Loucy (cell line): ENCODE measurements around the gene GNAT2.
A peak's percentile ranks its signal among the peaks of the same experiment; 100 is the strongest.

Experiments
- H2AFZ ChIP-seq: fragments of 200-600 bp; sonication (generic); 2 replicates; pipeline ENCODE4 v1.6.0; 2016; ENCODE audit warnings: antibody characterized with exemption, mild to moderate bottlenecking, low read length, moderate library complexity
- H3F3A ChIP-seq: fragments of 200-600 bp; 2 replicates; pipeline ENCODE4 v1.6.0; 2016; ENCODE audit warnings: antibody characterized with exemption, low read depth, mild to moderate bottlenecking
- H3K27me3 ChIP-seq: fragments of 200-600 bp; sonication (generic); 2 replicates; pipeline ENCODE4 v1.6.1; 2014; ENCODE audit warnings: low read length, mild to moderate bottlenecking; ENCODE audit not compliant: insufficient read depth, poor library complexity, severe bottlenecking
- H3K36me3 ChIP-seq: fragments of 200-600 bp; sonication (generic); 2 replicates; pipeline ENCODE4 v1.6.1; 2016; ENCODE audit warnings: low read length; ENCODE audit not compliant: insufficient read depth
- H3K4me1 ChIP-seq: fragments of 200-600 bp; sonication (generic); 2 replicates; pipeline ENCODE4 v1.5.1; 2014; ENCODE audit warnings: low read length, mild to moderate bottlenecking; ENCODE audit not compliant: insufficient read depth, poor library complexity, severe bottlenecking
- H3K4me2 ChIP-seq: fragments of 200-600 bp; sonication (generic); 2 replicates; pipeline ENCODE4 v1.6.0; 2014; ENCODE audit warnings: antibody characterized with exemption, low read length, low read depth, mild to moderate bottlenecking; ENCODE audit not compliant: poor library complexity, severe bottlenecking
- H3K4me3 ChIP-seq: fragments of 200-600 bp; sonication (generic); 2 replicates; pipeline ENCODE4 v1.5.1; 2014; ENCODE audit warnings: low read length, mild to moderate bottlenecking, mixed read lengths; ENCODE audit not compliant: poor library complexity, severe bottlenecking
- H3K79me2 ChIP-seq: fragments of 200-600 bp; sonication (generic); 2 replicates; pipeline ENCODE4 v1.6.1; 2014; ENCODE audit warnings: low read length; ENCODE audit not compliant: insufficient read depth
- H3K9ac ChIP-seq: fragments of 200-600 bp; sonication (generic); 2 replicates; pipeline ENCODE4 v1.6.0; 2014; ENCODE audit warnings: mild to moderate bottlenecking, low read depth, low read length, moderate library complexity; ENCODE audit not compliant: poor library complexity, severe bottlenecking
- H3K9me2 ChIP-seq: fragments of 200-600 bp; sonication (generic); replicated peaks from 2 replicates; pipeline ENCODE4 v1.6.1; 2016; ENCODE audit warnings: low read depth, low read length, mixed read lengths
- H3K9me3 ChIP-seq: fragments of 200-600 bp; sonication (generic); 2 replicates; pipeline ENCODE4 v1.6.1; 2014; ENCODE audit warnings: mild to moderate bottlenecking, antibody characterized with exemption, low read length, low read depth; ENCODE audit not compliant: insufficient read depth
- H4K20me1 ChIP-seq: fragments of 200-600 bp; sonication (generic); 2 replicates; pipeline ENCODE4 v1.6.0; 2014; ENCODE audit warnings: antibody characterized with exemption, low read length, mild to moderate bottlenecking; ENCODE audit not compliant: insufficient read depth, poor library complexity, severe bottlenecking
- CTCF ChIP-seq: fragments of 200-600 bp; sonication (generic); conservative IDR thresholded peaks from 2 replicates; pipeline ENCODE4 v1.5.1; 2014; ENCODE audit warnings: mild to moderate bottlenecking, antibody characterized with exemption, low read length
- EZH2phosphoT487 ChIP-seq: fragments of 200-600 bp; IDR thresholded peaks from 2 replicates; pipeline ENCODE4 v1.6.1; 2018; ENCODE audit warnings: antibody characterized with exemption, mild to moderate bottlenecking, moderate library complexity, borderline replicate concordance

The GNAT2 gene

GRCh38 chr1:109626682-109627408, 7.4 kb upstream of the GNAT2 start:
- Histone ChIP-seq H3K4me2 (no peak overlapping the region), H3K79me2 (peaks cover 46% of the 10 kb centered on the region), H3K36me3 (peaks cover 56% of the 10 kb centered on the region; the same call in 1 of the 2 replicates), H3F3A (no peaks in the 10 kb centered on the region), H3K27me3 (no peaks in the 10 kb centered on the region), H3K9me2 (no peaks in the 10 kb centered on the region), H3K4me3 (no peak overlapping the region), H2AFZ (no peak overlapping the region), H3K9ac (no peak overlapping the region), H4K20me1 (peaks cover 24% of the 10 kb centered on the region), H3K9me3 (no peaks in the 10 kb centered on the region), H3K4me1 (peaks cover 32% of the 10 kb centered on the region)
- TF ChIP-seq CTCF (no peak), EZH2phosphoT487 (no peak)

GRCh38 chr1:109625601-109626560, 6.5 kb upstream of the GNAT2 start:
- H2AFZ ChIP-seq, result no peak overlapping the region
- no peaks in the 10 kb centered on the region for H3F3A ChIP-seq
- H3K27me3 ChIP-seq, result no peaks in the 10 kb centered on the region
- peaks cover 46% of the 10 kb centered on the region; the same call in 1 of the 2 replicates for H3K36me3 ChIP-seq
- no peak overlapping the region for H3K9ac ChIP-seq
- no peaks in the 10 kb centered on the region for H3K9me2 ChIP-seq
- H4K20me1 ChIP-seq, result peaks cover 33% of the 10 kb centered on the region
- H3K9me3 ChIP-seq, result no peaks in the 10 kb centered on the region
- peaks cover 56% of the 10 kb centered on the region for H3K79me2 ChIP-seq
- no peak overlapping the region for H3K4me3 ChIP-seq
- H3K4me1 ChIP-seq, result peaks cover 36% of the 10 kb centered on the region
- no peak for TF ChIP-seq CTCF
- TF ChIP-seq EZH2phosphoT487, result no peak
- peak overlapping the region; percentile 90 for H3K4me2 ChIP-seq

- TF ChIP-seq CTCF (no peak), EZH2phosphoT487 (no peak)
- Histone ChIP-seq H3K4me3 (peak overlapping the region; percentile 93), H3K36me3 (peaks cover 43% of the 10 kb centered on the region; the same call in 1 of the 2 replicates), H3K4me1 (peaks cover 39% of the 10 kb centered on the region), H3K79me2 (peaks cover 62% of the 10 kb centered on the region), H3F3A (no peaks in the 10 kb centered on the region), H3K9me3 (no peaks in the 10 kb centered on the region), H3K4me2 (peak overlapping the region; percentile 90), H3K9ac (peak overlapping the region; percentile 80), H4K20me1 (peaks cover 33% of the 10 kb centered on the region), H2AFZ (no peak overlapping the region), H3K27me3 (no peaks in the 10 kb centered on the region), H3K9me2 (no peaks in the 10 kb centered on the region)
Measured at GRCh38 chr1:109625176-109625575, 5.8 kb upstream of the GNAT2 start.
